K562 (cell line): ENCODE data around the gene TMEM116. TPM values are rescaled to one million over a fixed set of nuclear protein-coding genes. Genes with fewer than 3 reads are reported as not detected.

Source experiments
- BACH1 ChIP-seq: fragments of 200-800 bp; sonication (Bioruptor generic); IDR thresholded peaks from 2 replicates; pipeline ENCODE4 v1.6.1; 2016; ENCODE audit warnings: missing genetic modification characterization, missing compliant biosample characterization
- BRF1 ChIP-seq: IDR thresholded peaks from 3 replicates; pipeline ENCODE4 v1.6.1; 2011; ENCODE audit warnings: borderline replicate concordance, mild to moderate bottlenecking; ENCODE audit not compliant: insufficient read length; ENCODE audit errors: extremely low read depth
- C11orf30 ChIP-seq: fragments of 450-650 bp; IDR thresholded peaks from 2 replicates; pipeline ENCODE4 v1.6.1; 2016; ENCODE audit warnings: low read depth, mild to moderate bottlenecking
- CBFA2T3 ChIP-seq: fragments of 450-650 bp; IDR thresholded peaks from 2 replicates; pipeline ENCODE4 v1.6.1; 2017
- CREB5 ChIP-seq: fragments of 250-450 bp; sonication (Bioruptor Pico); IDR thresholded peaks from 2 replicates; pipeline ENCODE4 v1.5.0; 2020; ENCODE audit warnings: mild to moderate bottlenecking
- GABPB1 ChIP-seq: sonication (generic); formaldehyde crosslinking; IDR thresholded peaks from 2 replicates; pipeline ENCODE4 v1.8.0; 2022; ENCODE audit warnings: mild to moderate bottlenecking, missing genetic modification reagents
- HEY1 ChIP-seq: fragments of 250-450 bp; sonication (Bioruptor Pico); IDR thresholded peaks from 2 replicates; pipeline ENCODE4 v1.5.0; 2020; ENCODE audit warnings: mild to moderate bottlenecking, moderate library complexity, borderline replicate concordance
- HOMEZ ChIP-seq: fragments of 250-450 bp; sonication (Bioruptor Pico); IDR thresholded peaks from 2 replicates; pipeline ENCODE4 v1.4.0; 2020; ENCODE audit warnings: mild to moderate bottlenecking, moderate library complexity
- KAT7 ChIP-seq: sonication (generic); formaldehyde crosslinking; IDR thresholded peaks from 2 replicates; pipeline ENCODE4 v1.8.0; 2022; ENCODE audit warnings: missing genetic modification reagents, mild to moderate bottlenecking, borderline replicate concordance
- KLF13 ChIP-seq: fragments of 450-650 bp; IDR thresholded peaks from 2 replicates; pipeline ENCODE4 v1.6.1; 2016; ENCODE audit warnings: missing genetic modification characterization, low read depth, mild to moderate bottlenecking, missing compliant biosample characterization, moderate library complexity, borderline replicate concordance
- MAFG ChIP-seq: fragments of 450-650 bp; conservative IDR thresholded peaks from 2 replicates; pipeline ENCODE4 v1.6.1; 2016; ENCODE audit warnings: missing genetic modification characterization, missing compliant biosample characterization
- NCOA6 ChIP-seq: fragments of 450-650 bp; IDR thresholded peaks from 2 replicates; pipeline ENCODE4 v1.6.1; 2017; ENCODE audit warnings: mild to moderate bottlenecking
- NELFE ChIP-seq: IDR thresholded peaks from 2 replicates; pipeline ENCODE4 v1.6.1; 2011; ENCODE audit warnings: mild to moderate bottlenecking; ENCODE audit not compliant: insufficient read depth, insufficient read length
- NFATC3 ChIP-seq: fragments of 450-650 bp; IDR thresholded peaks from 2 replicates; pipeline ENCODE4 v1.6.1; 2017; ENCODE audit warnings: mild to moderate bottlenecking
- NFXL1 ChIP-seq: fragments of 450-650 bp; formaldehyde crosslinking; IDR thresholded peaks from 2 replicates; pipeline ENCODE4 v1.4.0; 2021; ENCODE audit warnings: mild to moderate bottlenecking
- RNF2 ChIP-seq: sonication (generic); IDR thresholded peaks from 2 replicates; pipeline ENCODE4 v1.6.1; 2016
- SMAD4 ChIP-seq: fragments of 250-450 bp; sonication (Bioruptor Pico); conservative IDR thresholded peaks from 2 replicates; pipeline ENCODE4 v1.8.0; 2021; ENCODE audit warnings: inconsistent platforms, mild to moderate bottlenecking, moderate library complexity
- TEAD2 ChIP-seq: fragments of 450-650 bp; IDR thresholded peaks from 2 replicates; pipeline ENCODE4 v1.6.1; 2016; ENCODE audit warnings: missing genetic modification characterization, control low read depth, missing compliant biosample characterization
- YBX1 ChIP-seq: fragments of 450-650 bp; IDR thresholded peaks from 2 replicates; pipeline ENCODE4 v1.7.1; 2016; ENCODE audit warnings: mild to moderate bottlenecking
- ZNF445 ChIP-seq: fragments of 250-450 bp; sonication (Bioruptor Pico); IDR thresholded peaks from 2 replicates; pipeline ENCODE4 v1.4.0; 2020; ENCODE audit warnings: low read depth, mild to moderate bottlenecking, moderate library complexity
- ZNF707 ChIP-seq: fragments of 250-450 bp; sonication (Bioruptor Pico); conservative IDR thresholded peaks from 2 replicates; pipeline ENCODE4 v1.8.0; 2022; ENCODE audit warnings: inconsistent platforms, mild to moderate bottlenecking, moderate library complexity
- polyA plus RNA-seq, 8 experiments: library from polyadenylated mRNA; depleted of rRNA in 4 of 8; stranded (reverse) in 5 of 8; unstranded in 3 of 8; fragments of >200 nt; fragmentation: Nextera tagmentation in 2 of 8; fragmentation: Illumina TruSeq in 1 of 8; extraction: Ambion mirVana in 2 of 8; extraction: Trizol in 1 of 8; gene quantifications; 2 replicates each; pipeline versions ENCODE4 v1.2.1 to v1.2.3, GENCODE V29; 2011 to 2014; ENCODE audit warnings: inconsistent platforms in 1 of 8, missing spikeins in 1 of 8
- total RNA-seq, 7 experiments: library from RNA; depleted of rRNA in 6 of 7; stranded (reverse); fragments of >200 nt in 6 of 7; fragmentation: Illumina TruSeq in 2 of 7; extraction: Trizol in 2 of 7; gene quantifications; 2 replicates each; pipeline versions ENCODE4 v1.2.1 to v1.2.3, GENCODE V29; 2011 to 2021; ENCODE audit warnings: low replicate concordance in 1 of 7
- TF ChIP-seq, protein P1 (sequence below): fragments of 250-450 bp; sonication (Bioruptor Pico); IDR thresholded peaks from 2 replicates; pipeline ENCODE4 v1.5.0; 2022; ENCODE audit warnings: mild to moderate bottlenecking
- TF ChIP-seq, protein P2 (sequence below): fragments of 250-450 bp; sonication (Bioruptor Pico); IDR thresholded peaks from 2 replicates; pipeline ENCODE4 v1.8.0; 2022; ENCODE audit warnings: moderate library complexity, mild to moderate bottlenecking, inconsistent platforms

Gene TMEM116
- total and polyA plus RNA-seq, 9 of the 15 experiments (the other 6 are each of a cell fraction or from before 2014, with no cell fraction given) = 5.2 to 78.6 (median 13.9) TPM

- no peak for TF ChIP-seq HOMEZ
- no peak for TF ChIP-seq CREB5 (CRISPR knock-in tag)
- 0 out of 2 replicates have a peak, but pooled peaks have one; percentile 14 for TF ChIP-seq NFATC3
- peak; percentile 96 for TF ChIP-seq MAFG (tag)
- TF ChIP-seq HEY1 (CRISPR knock-in tag) = no peak
- no peak for TF ChIP-seq GABPB1 (CRISPR knock-in tag)
- no peak for TF ChIP-seq BACH1
- TF ChIP-seq, protein P1, sequence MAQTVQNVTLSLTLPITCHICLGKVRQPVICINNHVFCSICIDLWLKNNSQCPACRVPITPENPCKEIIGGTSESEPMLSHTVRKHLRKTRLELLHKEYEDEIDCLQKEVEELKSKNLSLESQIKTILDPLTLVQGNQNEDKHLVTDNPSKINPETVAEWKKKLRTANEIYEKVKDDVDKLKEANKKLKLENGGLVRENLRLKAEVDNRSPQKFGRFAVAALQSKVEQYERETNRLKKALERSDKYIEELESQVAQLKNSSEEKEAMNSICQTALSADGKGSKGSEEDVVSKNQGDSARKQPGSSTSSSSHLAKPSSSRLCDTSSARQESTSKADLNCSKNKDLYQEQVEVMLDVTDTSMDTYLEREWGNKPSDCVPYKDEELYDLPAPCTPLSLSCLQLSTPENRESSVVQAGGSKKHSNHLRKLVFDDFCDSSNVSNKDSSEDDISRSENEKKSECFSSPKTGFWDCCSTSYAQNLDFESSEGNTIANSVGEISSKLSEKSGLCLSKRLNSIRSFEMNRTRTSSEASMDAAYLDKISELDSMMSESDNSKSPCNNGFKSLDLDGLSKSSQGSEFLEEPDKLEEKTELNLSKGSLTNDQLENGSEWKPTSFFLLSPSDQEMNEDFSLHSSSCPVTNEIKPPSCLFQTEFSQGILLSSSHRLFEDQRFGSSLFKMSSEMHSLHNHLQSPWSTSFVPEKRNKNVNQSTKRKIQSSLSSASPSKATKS (CRISPR knock-in tag) = no peak
- TF ChIP-seq SMAD4 (CRISPR knock-in tag) = 0 out of 2 replicates have a peak, but pooled peaks have one; percentile 24
- TF ChIP-seq, protein P2, sequence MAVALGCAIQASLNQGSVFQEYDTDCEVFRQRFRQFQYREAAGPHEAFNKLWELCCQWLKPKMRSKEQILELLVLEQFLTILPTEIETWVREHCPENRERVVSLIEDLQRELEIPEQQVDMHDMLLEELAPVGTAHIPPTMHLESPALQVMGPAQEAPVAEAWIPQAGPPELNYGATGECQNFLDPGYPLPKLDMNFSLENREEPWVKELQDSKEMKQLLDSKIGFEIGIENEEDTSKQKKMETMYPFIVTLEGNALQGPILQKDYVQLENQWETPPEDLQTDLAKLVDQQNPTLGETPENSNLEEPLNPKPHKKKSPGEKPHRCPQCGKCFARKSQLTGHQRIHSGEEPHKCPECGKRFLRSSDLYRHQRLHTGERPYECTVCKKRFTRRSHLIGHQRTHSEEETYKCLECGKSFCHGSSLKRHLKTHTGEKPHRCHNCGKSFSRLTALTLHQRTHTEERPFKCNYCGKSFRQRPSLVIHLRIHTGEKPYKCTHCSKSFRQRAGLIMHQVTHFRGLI = no peak
- TF ChIP-seq ZNF445 (CRISPR knock-in tag) = no peak
- TF ChIP-seq ZNF707 = no peak
- TF ChIP-seq TEAD2 = no peak
- TF ChIP-seq RNF2 = no peak
- TF ChIP-seq NFXL1 (CRISPR knock-in tag) = no peak
- TF ChIP-seq C11orf30 = peak; percentile 97
- no peak for TF ChIP-seq KLF13 (tag)
- TF ChIP-seq NCOA6 = no peak
- TF ChIP-seq CBFA2T3 = no peak; the same call in 1 of the 2 replicates
- TF ChIP-seq NELFE = no peak
- TF ChIP-seq BRF1 = no peak
- no peak for TF ChIP-seq YBX1
- no peak for TF ChIP-seq KAT7 (CRISPR knock-in tag)
These were observed 7.3 kb downstream of the TMEM116 start (continued) for GRCh38 chr12:112005419-112006395.
